Osteoblast (primary cell): ENCODE measurements around the gene PDIA4. TPM values are rescaled to one million over a fixed set of nuclear protein-coding genes. Genes with fewer than 3 reads are reported as not detected.
A peak's percentile ranks its signal among the peaks of the same experiment; 100 is the strongest.

ENCODE experiments used
- DNase-seq: peaks from one replicate; pipeline ENCODE4 v3.0.0; 2011; ENCODE audit warnings: low spot score, mixed read lengths; ENCODE audit not compliant: insufficient read length; ENCODE audit errors: missing footprints
- H2AFZ ChIP-seq: 2 replicates; pipeline ENCODE4 v1.6.0; 2011; ENCODE audit warnings: mild to moderate bottlenecking, low read length
- H3K27ac ChIP-seq: 2 replicates; pipeline ENCODE4 v1.5.1; 2011; ENCODE audit warnings: mild to moderate bottlenecking, low read depth, low read length, moderate library complexity
- H3K27me3 ChIP-seq: 2 replicates; pipeline ENCODE4 v1.6.0; 2012; ENCODE audit warnings: mild to moderate bottlenecking, control low read depth, inconsistent platforms, low read length, moderate library complexity; ENCODE audit not compliant: insufficient read depth
- H3K36me3 ChIP-seq: 2 replicates; pipeline ENCODE4 v1.5.1; 2011; ENCODE audit warnings: mild to moderate bottlenecking, low read length, control low read depth, moderate library complexity; ENCODE audit not compliant: insufficient read depth
- H3K4me1 ChIP-seq: 2 replicates; pipeline ENCODE4 v1.5.1; 2011; ENCODE audit warnings: mild to moderate bottlenecking, low read length, control low read depth, moderate library complexity; ENCODE audit not compliant: insufficient read depth
- H3K4me2 ChIP-seq: 2 replicates; pipeline ENCODE4 v1.6.0; 2011; ENCODE audit warnings: mild to moderate bottlenecking, low read length; ENCODE audit not compliant: insufficient read depth
- H3K4me3 ChIP-seq: fragments of 200-600 bp; sonication (generic); 3 replicates; pipeline ENCODE4 v1.5.1; 2012; ENCODE audit warnings: mild to moderate bottlenecking, low read length, inconsistent platforms; ENCODE audit not compliant: insufficient read depth
- H3K79me2 ChIP-seq: 2 replicates; pipeline ENCODE4 v1.6.0; 2012; ENCODE audit warnings: mild to moderate bottlenecking, low read length, control low read depth, inconsistent platforms; ENCODE audit not compliant: insufficient read depth
- H3K9me3 ChIP-seq: 2 replicates; pipeline ENCODE4 v1.5.1; 2011; ENCODE audit warnings: low read depth, low read length, control low read depth
- H4K20me1 ChIP-seq: 2 replicates; pipeline ENCODE4 v1.6.0; 2012; ENCODE audit warnings: mild to moderate bottlenecking, low read length, control low read depth; ENCODE audit not compliant: insufficient read depth
- CTCF ChIP-seq: IDR thresholded peaks from 2 replicates; pipeline ENCODE4 v1.5.1; 2011; ENCODE audit warnings: mild to moderate bottlenecking, low read depth, low read length, moderate library complexity; ENCODE audit errors: extremely low read depth
- total RNA-seq: library from RNA; depleted of rRNA; stranded (reverse); fragments of >200 nt; gene quantifications from 2 replicates; pipeline ENCODE4 v1.2.3, GENCODE V29; 2012

The PDIA4 gene
- total RNA-seq, 1 donor: 220 TPM

GRCh38 chr7:149003560-149004305, 24.6 kb downstream of the PDIA4 start:
- no peak overlapping the region for H3K27ac ChIP-seq
- TF ChIP-seq CTCF: no peak
- no peak overlapping the region for H3K4me2 ChIP-seq
- H3K9me3 ChIP-seq: no peaks in the 10 kb centered on the region
- no peaks in the 10 kb centered on the region for H3K79me2 ChIP-seq
- no peak overlapping the region for H2AFZ ChIP-seq
- no peaks in the 10 kb centered on the region for H3K27me3 ChIP-seq
- no peak for DNase-seq
- peaks cover 16% of the 10 kb centered on the region for H4K20me1 ChIP-seq
- H3K4me3 ChIP-seq: no peak overlapping the region
- H3K36me3 ChIP-seq: peaks cover 51% of the 10 kb centered on the region
- peaks cover 8% of the 10 kb centered on the region for H3K4me1 ChIP-seq

- H3K9me3 ChIP-seq: no peaks in the 10 kb centered on the region
- TF ChIP-seq CTCF: no peak
- H3K4me1 ChIP-seq: peaks cover 8% of the 10 kb centered on the region
- H3K79me2 ChIP-seq: no peaks in the 10 kb centered on the region
- no peak overlapping the region for H3K27ac ChIP-seq
- H3K36me3 ChIP-seq: peaks cover 48% of the 10 kb centered on the region
- no peaks in the 10 kb centered on the region for H3K27me3 ChIP-seq
- no peak overlapping the region for H3K4me3 ChIP-seq
- peaks cover 16% of the 10 kb centered on the region for H4K20me1 ChIP-seq
- DNase-seq: peak; percentile 22
- no peak overlapping the region for H3K4me2 ChIP-seq
- no peak overlapping the region for H2AFZ ChIP-seq
These were observed 25.3 kb downstream of the PDIA4 start for GRCh38 chr7:149003018-149003417.

GRCh38 chr7:149002604-149003003, 25.7 kb downstream of the PDIA4 start:
- peaks cover 16% of the 10 kb centered on the region for H4K20me1 ChIP-seq

More at GRCh38 chr7:149002604-149003003, 25.7 kb downstream of the PDIA4 start:
- Histone ChIP-seq H3K79me2 (no peaks in the 10 kb centered on the region), H3K27ac (no peak overlapping the region), H2AFZ (no peak overlapping the region), H3K27me3 (no peaks in the 10 kb centered on the region), H3K36me3 (peaks cover 44% of the 10 kb centered on the region), H3K9me3 (no peaks in the 10 kb centered on the region), H3K4me3 (no peak overlapping the region), H3K4me1 (peaks cover 8% of the 10 kb centered on the region), H3K4me2 (no peak overlapping the region)
- DNase-seq: no peak
- TF ChIP-seq CTCF: no peak
